Astrocyte of the cerebellum (primary cell): ENCODE measurements around the gene ITM2C.

Experiments used
- DNase-seq: peaks from one replicate; pipeline ENCODE4 v3.0.0-alpha.2; 2011; ENCODE audit warnings: low read depth
- H3K4me3 ChIP-seq: 2 replicates; pipeline ENCODE4 v1.5.1; 2011; ENCODE audit warnings: mild to moderate bottlenecking, low read depth, low read length, moderate library complexity
- in situ Hi-C: cut with HindIII; loops from 2 replicates; pipeline ENCODE4 v1.10.0; 2017; ENCODE audit warnings: low sequenced_read_pairs
- TF ChIP-seq, protein P1 (sequence below): IDR thresholded peaks from 2 replicates; pipeline ENCODE4 v1.5.1; 2012; ENCODE audit warnings: low read length, low read depth, moderate library complexity, mild to moderate bottlenecking; ENCODE audit errors: missing control alignments

The ITM2C gene

DNA sequence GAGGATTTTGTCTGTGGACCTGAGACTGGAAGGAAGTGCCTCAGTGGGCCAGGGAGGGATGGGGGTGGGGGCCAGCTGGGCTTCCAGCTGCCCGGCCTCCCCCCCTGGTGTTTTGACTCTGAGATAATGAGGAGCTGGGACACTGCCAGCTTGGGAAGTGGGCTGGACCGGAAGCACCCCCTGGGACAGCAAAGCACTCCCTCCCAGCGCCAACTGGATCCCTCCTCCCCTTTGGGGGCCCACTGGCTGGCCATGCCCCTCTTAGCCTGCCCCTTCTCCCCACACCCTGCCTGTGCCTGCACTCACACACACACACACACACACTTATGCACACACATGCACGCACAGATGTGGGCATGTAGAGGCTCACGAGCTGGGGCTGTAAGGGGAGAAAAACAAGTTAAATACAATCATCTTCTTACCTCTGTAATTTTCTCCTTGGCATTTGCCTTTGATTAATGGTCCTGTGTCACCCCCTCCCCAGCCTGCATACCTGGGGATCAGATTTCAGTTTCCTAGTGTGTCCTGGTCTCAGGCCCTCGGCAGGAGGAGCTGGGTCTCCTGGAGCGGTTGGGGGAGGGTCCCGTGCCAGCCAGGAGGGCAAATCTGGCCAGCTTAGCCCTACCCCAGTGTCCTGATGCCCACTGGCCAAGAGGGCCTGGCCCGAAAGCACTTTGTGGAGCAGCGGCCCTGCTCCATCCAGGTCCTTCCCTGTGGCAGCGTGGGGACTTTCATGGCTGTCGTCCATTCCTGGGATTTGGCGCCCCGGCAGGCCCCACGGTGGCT is 3.6 kb downstream of the ITM2C start:
- H3K4me3 ChIP-seq = no peak overlapping the region
- TF ChIP-seq, protein P1, sequence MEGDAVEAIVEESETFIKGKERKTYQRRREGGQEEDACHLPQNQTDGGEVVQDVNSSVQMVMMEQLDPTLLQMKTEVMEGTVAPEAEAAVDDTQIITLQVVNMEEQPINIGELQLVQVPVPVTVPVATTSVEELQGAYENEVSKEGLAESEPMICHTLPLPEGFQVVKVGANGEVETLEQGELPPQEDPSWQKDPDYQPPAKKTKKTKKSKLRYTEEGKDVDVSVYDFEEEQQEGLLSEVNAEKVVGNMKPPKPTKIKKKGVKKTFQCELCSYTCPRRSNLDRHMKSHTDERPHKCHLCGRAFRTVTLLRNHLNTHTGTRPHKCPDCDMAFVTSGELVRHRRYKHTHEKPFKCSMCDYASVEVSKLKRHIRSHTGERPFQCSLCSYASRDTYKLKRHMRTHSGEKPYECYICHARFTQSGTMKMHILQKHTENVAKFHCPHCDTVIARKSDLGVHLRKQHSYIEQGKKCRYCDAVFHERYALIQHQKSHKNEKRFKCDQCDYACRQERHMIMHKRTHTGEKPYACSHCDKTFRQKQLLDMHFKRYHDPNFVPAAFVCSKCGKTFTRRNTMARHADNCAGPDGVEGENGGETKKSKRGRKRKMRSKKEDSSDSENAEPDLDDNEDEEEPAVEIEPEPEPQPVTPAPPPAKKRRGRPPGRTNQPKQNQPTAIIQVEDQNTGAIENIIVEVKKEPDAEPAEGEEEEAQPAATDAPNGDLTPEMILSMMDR = no peak
- DNase-seq = no peak
- in situ Hi-C loops = no loop called here

DNA sequence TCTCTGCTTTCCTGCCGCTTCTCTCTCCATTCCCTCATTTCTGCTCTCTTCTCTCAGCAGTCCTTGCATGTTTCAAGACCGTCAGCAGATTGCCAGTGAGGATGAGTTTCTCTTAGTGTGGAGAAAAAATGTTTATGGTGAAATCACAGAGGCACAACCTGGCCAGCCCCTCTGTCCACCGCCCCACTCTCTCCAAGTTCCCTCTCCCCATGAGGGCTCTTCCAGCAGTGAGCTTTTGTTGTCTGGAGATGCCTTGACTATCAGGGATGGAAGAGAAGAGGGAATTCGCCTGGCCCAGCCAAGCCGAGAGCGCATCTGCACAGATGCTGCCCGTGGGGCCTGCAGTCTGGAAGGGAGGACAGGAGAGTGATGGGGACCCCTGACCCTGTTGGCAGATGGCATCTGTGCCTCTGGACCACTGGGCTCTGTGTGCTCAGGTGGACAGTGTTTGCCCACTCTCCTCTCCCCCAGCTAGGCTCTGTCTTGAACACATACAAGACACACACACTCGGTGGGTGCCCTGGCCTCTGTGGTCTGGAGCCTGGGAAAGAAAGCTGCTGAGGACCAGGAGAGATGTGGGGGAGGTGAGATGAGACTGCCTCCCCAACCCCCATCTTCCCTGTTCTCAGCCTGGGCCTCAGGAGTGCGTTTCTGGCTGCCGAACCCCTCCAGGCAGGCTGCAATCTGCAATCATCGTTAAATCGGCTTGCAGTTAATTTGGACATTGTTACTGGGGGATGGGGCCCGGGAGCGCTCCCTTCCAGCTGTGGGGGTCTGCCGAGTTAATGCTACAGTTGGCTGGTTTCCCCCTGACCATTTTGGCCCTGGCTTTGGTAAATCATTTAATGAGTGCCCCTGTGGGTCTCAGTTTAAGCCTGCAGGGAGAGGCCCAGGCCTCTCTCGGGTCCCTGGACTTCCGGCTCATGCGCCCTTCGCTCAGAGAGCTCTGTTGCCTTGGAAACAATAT is 4.5 kb downstream of the ITM2C start:
- H3K4me3 ChIP-seq = no peak overlapping the region
- TF ChIP-seq, protein P1 = no peak
- no peak for DNase-seq
- in situ Hi-C loops = no loop called here

DNA sequence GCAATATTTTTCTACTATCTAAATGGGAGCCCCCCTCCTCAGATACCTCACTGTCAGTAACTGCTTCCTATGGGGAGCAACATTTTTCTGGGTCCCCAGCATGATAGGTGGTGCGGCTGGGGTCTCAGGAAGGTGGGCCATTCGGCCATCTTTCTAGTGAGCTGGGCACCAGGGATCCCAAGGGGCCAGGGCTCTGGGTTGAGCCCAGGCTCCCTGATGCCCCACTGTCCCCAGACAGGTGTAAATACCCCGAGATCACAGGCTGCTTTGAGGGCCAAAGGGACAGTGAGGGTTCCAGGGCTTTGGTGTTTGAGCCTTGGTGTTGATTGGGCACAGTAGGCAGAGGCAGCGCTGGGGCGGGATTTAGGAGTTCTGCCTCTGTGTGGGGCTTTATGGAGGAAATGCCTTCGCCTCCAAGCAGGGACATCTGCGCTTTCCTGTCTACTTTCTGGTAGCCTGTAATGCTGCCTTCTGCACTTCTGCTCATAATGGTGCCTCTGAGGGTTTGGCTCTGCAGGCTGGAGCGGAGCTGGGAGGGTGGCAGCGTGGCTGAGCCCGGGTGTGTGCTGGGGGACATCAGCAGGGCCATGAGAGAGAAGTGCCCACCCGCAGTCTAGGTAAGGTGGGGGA is 5.3 kb downstream of the ITM2C start:
- no peak overlapping the region for H3K4me3 ChIP-seq
- in situ Hi-C loops = no loop called here
- TF ChIP-seq, protein P1 = no peak
- no peak for DNase-seq

DNA sequence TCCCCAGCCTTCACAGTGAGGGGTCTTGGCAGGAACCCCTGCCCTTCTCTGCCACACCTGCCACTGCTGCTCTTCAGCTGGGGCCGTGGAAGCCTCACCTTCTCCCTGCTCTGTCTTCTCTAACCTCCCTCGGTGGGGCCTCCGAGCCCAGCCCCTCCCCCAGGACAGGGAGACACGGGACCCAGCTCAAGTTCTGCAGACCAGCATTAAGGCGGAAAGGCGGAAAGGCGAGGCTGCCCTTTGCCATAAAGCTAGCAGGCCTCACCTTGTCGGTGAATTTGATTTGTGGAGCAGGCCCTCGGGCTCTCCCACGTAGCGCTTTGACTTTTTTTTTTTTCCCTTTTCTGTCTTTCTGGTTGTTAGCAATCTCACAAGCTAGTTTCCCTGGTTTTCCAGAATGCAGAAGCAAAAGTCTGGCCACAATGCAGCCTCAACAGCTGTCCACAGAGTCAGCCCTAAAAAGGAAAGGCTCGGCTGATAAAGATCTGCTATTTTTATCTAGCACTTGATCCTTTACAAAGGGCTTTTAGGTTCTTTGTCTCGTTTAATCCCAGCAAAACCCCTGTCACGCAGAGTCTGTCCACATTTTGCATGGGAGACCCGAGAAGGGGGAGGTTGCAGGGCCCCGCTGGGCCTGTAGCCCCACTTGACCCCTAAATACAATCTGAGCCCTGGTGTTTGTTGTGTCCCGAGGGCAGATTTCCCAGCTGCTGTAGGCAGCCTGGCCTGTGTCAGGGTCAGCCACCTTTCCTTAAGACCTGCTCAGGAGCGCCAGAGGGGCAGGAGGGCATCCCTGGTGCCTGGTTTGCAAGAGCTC is 6.0 kb downstream of the ITM2C start:
- in situ Hi-C loops = no loop called here
- no peak for DNase-seq
- H3K4me3 ChIP-seq = no peak overlapping the region
- TF ChIP-seq, protein P1 = no peak

DNA sequence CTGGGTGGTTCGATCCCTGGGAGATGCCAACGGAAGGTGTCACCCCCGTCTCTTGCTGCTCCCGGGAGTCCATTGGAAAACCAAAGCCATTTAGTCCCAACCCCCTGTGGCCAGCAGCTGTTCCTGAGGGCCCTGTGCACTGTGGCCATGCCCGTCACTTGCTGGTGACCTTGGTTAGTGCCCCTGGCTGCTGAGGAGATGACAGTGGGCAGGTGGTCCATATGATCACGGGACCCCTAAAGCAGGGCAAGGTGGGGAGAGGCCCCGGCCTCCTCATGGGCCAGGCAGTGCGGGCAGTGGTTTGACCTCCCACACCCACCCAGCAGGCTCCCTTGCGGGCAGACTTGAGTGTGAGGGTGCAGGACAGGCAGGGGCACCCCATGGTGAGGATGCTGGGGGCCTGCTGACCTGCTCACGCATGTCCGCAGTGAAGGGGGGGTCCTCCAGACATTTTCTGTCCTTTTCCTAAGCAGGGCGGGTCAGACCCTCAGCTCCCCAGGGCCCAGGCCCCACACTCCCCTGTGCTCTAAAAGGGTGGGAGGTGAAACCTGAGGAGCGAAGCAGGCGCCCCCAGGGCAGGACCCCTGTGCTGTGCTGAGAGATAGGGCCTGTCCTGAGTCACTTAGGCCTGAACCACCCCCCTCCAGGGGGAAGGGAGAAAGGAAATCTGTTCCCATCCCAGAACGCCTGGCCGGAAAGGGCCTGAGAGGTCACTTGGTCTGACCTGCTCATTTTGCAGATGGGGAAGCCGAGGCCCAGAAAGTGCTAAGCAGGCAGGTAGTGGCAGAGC is 6.8 kb downstream of the ITM2C start:
- no peak for DNase-seq
- in situ Hi-C loops = no loop called here
- TF ChIP-seq, protein P1 = no peak
- no peak overlapping the region for H3K4me3 ChIP-seq
